ENCODE measurements around the gene HIP1R.
A peak's percentile ranks its signal among the peaks of the same experiment; 100 is the strongest.
"Not testable (repeated sequence)": the region's sequence is repeated elsewhere in the genome, so short reads cannot be mapped to it uniquely, and the experiment has no call there.

Gene HIP1R

GRCh38 chr12:122862872-122863701, 27.8 kb downstream of the HIP1R start:
- DNase-seq, result no peak

DNA sequence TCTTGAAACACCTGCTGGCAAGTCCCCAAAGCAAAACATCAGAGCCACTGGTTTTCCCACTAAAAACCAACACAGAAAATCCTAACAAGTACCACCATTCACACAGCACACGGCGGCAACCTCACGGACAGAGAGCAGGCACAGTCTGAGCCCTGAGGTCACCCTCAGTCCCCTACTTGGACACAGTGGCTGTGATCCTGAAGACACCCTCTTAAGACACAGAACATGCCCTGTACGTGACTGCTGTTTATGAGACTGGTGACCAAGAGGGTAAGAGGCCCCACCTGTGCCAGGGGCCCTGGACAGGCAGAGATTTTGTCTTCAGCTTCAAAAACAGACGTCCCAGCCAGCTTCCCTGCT, 29.6 kb downstream of the HIP1R start:
- DNase-seq, result no peak

DNA sequence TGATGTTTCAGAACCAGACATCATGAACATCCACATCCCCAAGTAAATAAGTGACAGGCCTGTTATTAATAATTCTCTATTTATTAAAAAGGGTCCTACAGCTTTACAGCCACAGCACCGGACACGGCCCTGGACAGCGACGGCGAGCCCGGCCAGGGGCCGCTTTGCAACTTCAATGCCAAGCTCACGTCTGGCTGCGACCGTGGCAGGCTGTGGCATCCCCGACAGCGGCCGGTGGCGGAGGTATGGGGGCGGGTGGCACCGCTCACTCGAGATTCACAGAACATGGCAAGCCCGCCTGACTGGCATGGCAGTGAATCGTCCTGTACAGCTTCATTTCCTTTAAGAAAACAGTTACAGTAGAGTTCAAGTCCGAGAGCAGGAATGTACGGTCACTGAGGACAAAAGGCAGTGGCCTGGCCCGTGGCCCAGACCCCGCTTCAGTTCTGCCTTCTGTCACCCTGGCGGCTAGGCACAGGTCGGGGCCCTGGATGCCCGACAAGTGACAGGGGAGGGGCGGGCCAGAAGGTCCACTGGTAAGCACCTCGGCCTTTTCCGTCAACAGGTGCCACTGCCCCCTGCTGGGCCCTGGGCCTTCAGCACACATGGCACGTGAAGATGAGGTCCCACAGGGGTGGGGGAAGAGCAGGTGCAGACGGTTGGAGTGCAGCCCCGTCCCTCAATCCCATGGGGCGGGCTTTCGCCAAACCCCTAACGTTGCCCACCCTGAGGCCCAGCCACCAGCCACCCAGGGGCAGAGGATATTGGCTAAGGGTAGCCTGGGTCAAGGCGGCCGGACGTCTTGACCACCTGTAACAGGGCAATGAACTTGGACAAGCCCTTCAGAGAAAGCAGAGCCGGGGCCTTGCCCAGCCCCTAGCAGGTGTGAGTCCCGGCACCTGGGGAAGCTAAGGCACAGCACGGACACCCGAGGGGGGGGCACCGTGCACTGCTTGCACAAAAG, 30.3 kb downstream of the HIP1R start:
- DNase-seq, result no peak

- DNase-seq, result no peak
Measured at GRCh38 chr12:122866379-122866778, 31.1 kb downstream of the HIP1R start.

- no peak for DNase-seq
Measured at GRCh38 chr12:122866950-122867607, 31.8 kb downstream of the HIP1R start.

DNA sequence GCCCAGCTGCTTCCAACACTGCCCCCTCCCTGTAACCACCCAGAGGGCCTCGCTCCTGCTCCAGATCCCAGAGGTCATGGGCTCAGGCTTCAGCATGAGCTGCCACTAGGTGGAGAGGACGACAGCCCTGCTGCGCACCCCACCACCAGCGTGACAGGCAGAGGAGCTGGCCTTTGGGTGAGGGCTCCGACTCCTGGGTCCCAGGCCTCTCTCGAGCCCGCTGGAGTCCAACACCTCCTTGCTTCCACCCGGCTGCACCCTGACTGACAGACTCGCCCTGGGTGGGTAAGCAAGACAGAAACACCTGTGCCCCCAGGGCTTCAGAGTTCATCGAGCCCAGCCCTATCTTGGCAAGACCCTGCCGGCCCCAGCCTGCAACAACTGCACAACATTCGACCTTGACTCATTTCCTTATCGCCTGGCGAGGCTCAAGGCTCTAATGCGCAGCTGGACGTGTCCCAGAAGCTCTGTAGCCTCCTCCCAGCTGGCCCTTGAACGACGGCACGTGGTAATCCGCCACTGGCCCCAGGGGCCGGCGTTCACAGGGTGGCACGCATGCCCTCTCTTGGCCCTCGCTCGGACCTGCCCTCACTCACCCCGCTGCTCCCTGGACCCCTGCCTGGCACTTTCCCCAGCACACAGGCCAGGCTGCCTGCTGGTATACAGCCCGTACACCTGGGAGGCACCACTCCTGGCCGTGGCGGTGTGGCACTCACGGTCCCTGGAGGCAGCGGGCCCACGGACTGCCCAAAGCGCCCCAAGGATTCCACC, 32.6 kb downstream of the HIP1R start:
- no peak for DNase-seq

GRCh38 chr12:122868471-122869177, 33.4 kb downstream of the HIP1R start:
- DNase-seq, result no peak

DNA sequence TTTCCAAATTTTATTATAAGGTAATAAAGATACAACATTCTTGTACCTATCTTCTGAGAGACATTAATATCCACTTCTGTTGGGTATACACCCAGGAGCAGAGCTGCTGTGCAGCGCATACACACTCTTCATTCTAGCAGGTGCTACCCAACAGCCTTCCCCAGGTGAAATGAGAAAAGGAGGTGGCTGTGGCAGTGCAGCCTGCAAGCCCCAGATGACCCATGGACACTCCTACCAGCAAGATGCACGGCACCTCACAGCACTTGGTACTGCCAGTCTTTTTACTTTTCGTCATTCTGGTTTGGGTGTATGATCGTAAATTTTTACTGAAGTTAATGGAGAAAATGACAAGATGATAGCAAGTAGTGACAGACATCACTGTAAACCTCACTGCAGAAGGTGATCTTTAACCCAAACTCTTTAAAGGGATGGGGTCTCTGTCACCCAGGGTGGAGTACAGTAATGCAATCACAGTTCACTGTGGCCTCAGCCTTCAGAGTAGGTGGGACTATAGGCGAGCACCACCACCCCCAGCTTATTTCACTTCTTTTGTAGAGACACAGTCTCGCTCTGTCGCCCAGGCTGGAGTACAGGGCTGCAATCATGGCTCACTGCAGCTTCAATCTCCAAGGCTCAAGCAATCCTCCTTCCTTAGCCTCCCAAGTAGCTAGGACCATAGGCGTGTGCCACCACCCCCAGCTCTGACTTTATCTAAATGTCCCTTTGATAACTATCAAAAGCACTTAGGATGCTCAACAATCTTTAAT, 34.1 kb downstream of the HIP1R start:
- DNase-seq, result no peak

DNA sequence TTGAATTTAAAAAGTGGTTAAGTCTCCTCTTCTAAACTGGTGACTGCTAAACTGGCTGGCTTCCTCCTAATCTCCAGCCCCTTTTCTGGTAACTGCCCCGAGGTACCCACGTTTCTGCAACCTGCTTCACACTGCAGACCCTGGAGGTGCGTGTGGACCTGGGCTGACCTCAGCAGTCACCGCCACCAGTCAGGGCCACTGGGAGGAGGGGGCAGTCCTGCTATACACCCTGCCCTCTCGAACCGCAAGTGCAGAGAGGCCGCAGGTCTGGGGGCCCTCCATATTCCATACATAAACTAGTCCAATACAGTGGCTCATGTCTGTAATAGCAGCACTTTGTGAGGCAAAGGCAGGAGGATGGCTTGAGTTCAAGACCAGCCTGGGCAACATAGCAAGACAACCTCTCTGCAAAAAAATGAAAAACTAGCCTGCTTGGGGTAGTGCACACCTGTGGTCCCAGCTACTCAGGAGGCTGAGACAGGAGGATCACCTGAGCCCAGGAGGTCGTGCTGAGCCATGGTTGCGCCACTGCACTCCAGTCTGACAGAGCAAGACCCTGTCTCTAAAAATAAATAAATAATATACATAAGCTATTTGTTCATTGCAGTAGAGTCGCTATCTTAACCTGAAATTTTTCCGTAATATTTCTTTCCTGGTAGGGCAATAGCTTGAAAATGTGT, 35.0 kb downstream of the HIP1R start:
- DNase-seq, result no peak

GRCh38 chr12:122870867-122871664, 35.8 kb downstream of the HIP1R start:
- no peak for DNase-seq

- peak; percentile 77 to 79 for DNase-seq
Measured at GRCh38 chr12:122871851-122872780, 36.9 kb downstream of the HIP1R start.

GRCh38 chr12:122872815-122873361, 37.6 kb downstream of the HIP1R start:
- DNase-seq, result no peak

DNA sequence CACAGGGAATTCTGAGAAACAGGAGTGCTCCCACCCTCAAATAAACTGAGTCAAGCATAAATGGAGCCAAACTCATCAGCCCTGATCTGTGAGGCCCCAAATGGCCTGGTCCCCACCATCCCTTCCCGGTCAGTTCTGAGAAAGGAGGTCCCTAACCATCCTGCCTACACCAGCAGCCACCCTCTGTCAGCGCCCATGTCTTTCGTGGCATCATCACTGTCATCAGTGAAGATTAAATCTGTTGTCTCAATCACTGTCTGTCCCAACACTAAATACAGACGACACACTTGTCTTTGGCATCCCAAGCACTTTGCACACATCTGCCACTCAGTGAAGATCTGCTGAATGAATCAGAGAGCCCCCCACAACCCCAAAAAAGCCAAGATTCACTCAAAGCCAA, 38.3 kb downstream of the HIP1R start:
- no peak for DNase-seq

DNA sequence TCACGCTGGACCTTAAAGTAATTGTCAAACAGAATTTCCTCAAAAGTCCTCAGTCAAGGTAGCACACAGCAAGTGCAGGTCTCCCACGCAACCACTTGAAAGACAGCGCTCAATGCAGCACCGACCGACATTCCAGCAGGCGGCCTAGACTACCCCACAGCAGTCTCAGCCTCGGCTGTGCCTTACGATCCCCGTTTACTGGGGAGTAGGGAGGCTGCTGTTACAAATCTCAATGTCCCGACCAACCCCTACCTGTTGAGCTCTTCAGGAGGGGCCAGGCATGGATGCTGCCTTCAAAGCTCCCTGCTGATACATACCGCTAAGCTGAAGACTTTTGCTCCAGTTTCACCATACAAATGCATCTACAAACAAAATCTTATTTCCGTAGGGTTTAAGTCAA, 38.8 kb downstream of the HIP1R start:
- no peak for DNase-seq

- no peak for DNase-seq
Measured at GRCh38 chr12:122875590-122876220, 40.4 kb downstream of the HIP1R start.

- not testable (repeated sequence) for DNase-seq
Measured at GRCh38 chr12:122876281-122876680, 41.0 kb downstream of the HIP1R start.

DNA sequence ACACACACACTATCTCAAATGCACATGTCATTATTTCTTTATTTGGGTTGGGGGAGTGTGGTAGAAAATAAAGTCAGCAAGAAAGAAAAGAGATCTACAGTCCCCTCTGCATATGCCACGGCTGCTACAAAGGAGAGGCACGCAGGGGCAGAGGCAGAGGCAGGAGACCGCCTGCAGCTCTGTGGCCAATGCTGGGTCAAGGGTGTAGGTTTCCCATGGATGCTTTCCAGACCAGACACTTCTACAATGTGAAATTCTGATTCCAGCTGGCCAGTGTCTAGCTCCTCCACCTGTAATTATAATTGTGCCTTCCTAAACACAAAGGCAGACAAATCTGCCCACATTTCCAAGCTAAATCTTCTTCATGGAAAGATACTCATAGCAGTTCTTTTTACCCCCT, 41.5 kb downstream of the HIP1R start:
- no peak for DNase-seq

All from AML-193 (cell line).